Esophagus (tissue), 2 donors: ENCODE measurements around the gene WIPI1. TPM values are rescaled to one million over a fixed set of nuclear protein-coding genes. Genes with fewer than 3 reads are reported as not detected.
"Not testable (repeated sequence)": the region's sequence is repeated elsewhere in the genome, so short reads cannot be mapped to it uniquely, and the experiment has no call there.

ENCODE experiments used
- H3K27ac ChIP-seq, 2 donors: one replicate each; pipeline ENCODE4 v1.5.1; 2013; ENCODE audit warnings: low read depth in 2 of 2, mild to moderate bottlenecking in 2 of 2, inconsistent platforms in 1 of 2, low read length in 1 of 2, moderate library complexity in 1 of 2
- H3K27me3 ChIP-seq, 2 donors: one replicate each; pipeline ENCODE4 v1.6.1; 2013; ENCODE audit warnings: low read length in 2 of 2, control low read depth in 1 of 2, mild to moderate bottlenecking in 1 of 2; ENCODE audit not compliant: insufficient read depth in 2 of 2, control insufficient read depth in 1 of 2
- H3K36me3 ChIP-seq, 2 donors: one replicate each; pipeline ENCODE4 v1.6.1; 2013; ENCODE audit warnings: low read length in 1 of 2; ENCODE audit not compliant: control insufficient read depth in 2 of 2, insufficient read depth in 2 of 2
- H3K4me1 ChIP-seq, 2 donors: one replicate each; pipeline ENCODE4 v1.6.1; 2013; ENCODE audit warnings: low read length in 1 of 2; ENCODE audit not compliant: control insufficient read depth in 2 of 2, insufficient read depth in 2 of 2
- H3K4me3 ChIP-seq, 2 donors: one replicate each; pipeline ENCODE4 v1.5.1; 2013; ENCODE audit warnings: low read length in 2 of 2, mild to moderate bottlenecking in 2 of 2, low read depth in 1 of 2, moderate library complexity in 1 of 2
- H3K9me3 ChIP-seq, 2 donors: one replicate each; pipeline ENCODE4 v1.6.1; 2013; ENCODE audit warnings: mild to moderate bottlenecking in 2 of 2, low read depth in 1 of 2, low read length in 1 of 2, moderate library complexity in 1 of 2; ENCODE audit not compliant: control insufficient read depth in 2 of 2, insufficient read depth in 1 of 2
- WGBS, 2 donors: extraction: QIAGEN DNeasy Blood & Tissue Kit; methylation state at CpG; one replicate each; pipeline ENCODE4 v1.1.7; 2013; 5-methylcytosine and 5-hydroxymethylcytosine counted together
- polyA plus RNA-seq, 2 donors: library from polyadenylated mRNA; stranded (reverse); fragments of 200-250 nt; gene quantifications; one replicate each; pipeline ENCODE4 v1.2.3, GENCODE V29; 2013
- donor health status: healthy with polysubstance abuse.
- donor health status: Bipolar disorder and iron deficiency.

The WIPI1 gene
- polyA plus RNA-seq, 2 donors: 10.8 to 22.4 TPM

GRCh38 chr17:68382582-68383085 lies 74.7 kb downstream of the WIPI1 start:
- H3K36me3 ChIP-seq: no peaks in the 10 kb centered on the region
- H3K9me3 ChIP-seq: no peaks in the 10 kb centered on the region
- H3K27ac ChIP-seq: no peak overlapping the region
- no peaks in the 10 kb centered on the region for H3K4me1 ChIP-seq
- H3K27me3 ChIP-seq: no peaks in the 10 kb centered on the region
- 89 to 91% methylated on average over 3 of the region's 3 CpGs for WGBS, 2 donors
- H3K4me3 ChIP-seq: no peak overlapping the region

- 74 to 78% methylated on average over 15 of the region's 15 CpGs for WGBS, 2 donors
- Histone ChIP-seq H3K36me3 (no peaks in the 10 kb centered on the region), H3K9me3 (no peaks in the 10 kb centered on the region), H3K27ac (no peak overlapping the region), H3K4me3 (no peak overlapping the region), H3K27me3 (no peaks in the 10 kb centered on the region), H3K4me1 (peaks cover 0 to 2% of the 10 kb centered on the region in 2 donors)
These were observed 76.0 kb downstream of the WIPI1 start for GRCh38 chr17:68381076-68381900.

GRCh38 chr17:68379692-68380677 lies 77.3 kb downstream of the WIPI1 start:
- no peak overlapping the region for H3K4me3 ChIP-seq
- peak overlapping the region in 1 of 2 donors; percentile 4 for H3K27ac ChIP-seq
- H3K9me3 ChIP-seq: no peaks in the 10 kb centered on the region
- no peaks in the 10 kb centered on the region for H3K36me3 ChIP-seq
- no peaks in the 10 kb centered on the region for H3K27me3 ChIP-seq
- 88 to 92% methylated on average over 11 of the region's 11 CpGs for WGBS, 2 donors
- peaks cover 0 to 2% of the 10 kb centered on the region in 2 donors for H3K4me1 ChIP-seq

- Histone ChIP-seq H3K4me1 (peaks cover 0 to 2% of the 10 kb centered on the region in 2 donors), H3K36me3 (no peaks in the 10 kb centered on the region), H3K27me3 (no peaks in the 10 kb centered on the region), H3K4me3 (no peak overlapping the region), H3K9me3 (no peaks in the 10 kb centered on the region), H3K27ac (peak overlapping the region; percentile 85)
- WGBS, 2 donors: 83% methylated on average over 3 of the region's 3 CpGs
These were observed 78.2 kb downstream of the WIPI1 start for GRCh38 chr17:68379177-68379510.

- no peaks in the 10 kb centered on the region for H3K36me3 ChIP-seq
- 38 to 46% methylated on average over 21 of the region's 21 CpGs for WGBS, 2 donors
- H3K4me3 ChIP-seq: no peak overlapping the region
- no peaks in the 10 kb centered on the region for H3K9me3 ChIP-seq
- H3K27ac ChIP-seq: peak overlapping the region; percentile 85 to 90
- H3K27me3 ChIP-seq: no peaks in the 10 kb centered on the region
- H3K4me1 ChIP-seq: peaks cover 0 to 2% of the 10 kb centered on the region in 2 donors
These were observed 78.8 kb downstream of the WIPI1 start for GRCh38 chr17:68378268-68379176.

- Histone ChIP-seq H3K27ac (peak overlapping the region; percentile 85 to 90), H3K4me1 (peaks cover 0 to 2% of the 10 kb centered on the region in 2 donors), H3K4me3 (no peak overlapping the region), H3K36me3 (no peaks in the 10 kb centered on the region), H3K27me3 (no peaks in the 10 kb centered on the region), H3K9me3 (no peaks in the 10 kb centered on the region)
- WGBS, 2 donors: 64 to 74% methylated on average over 8 of the region's 8 CpGs
These were observed 79.5 kb downstream of the WIPI1 start for GRCh38 chr17:68377771-68378267.

- not testable (repeated sequence) for H3K4me3 ChIP-seq, H3K9me3 ChIP-seq, H3K27ac ChIP-seq, H3K27me3 ChIP-seq, H3K4me1 ChIP-seq, H3K36me3 ChIP-seq
- WGBS, 2 donors: 94 to 95% methylated on average over 2 of the region's 2 CpGs
These were observed 81.1 kb downstream of the WIPI1 start for GRCh38 chr17:68376178-68376577.

GRCh38 chr17:68375566-68375965 lies 81.7 kb downstream of the WIPI1 start:
- Histone ChIP-seq H3K4me1 (peaks cover 0 to 2% of the 10 kb centered on the region in 2 donors), H3K27ac (no peak overlapping the region), H3K4me3 (no peak overlapping the region), H3K36me3 (no peaks in the 10 kb centered on the region), H3K9me3 (no peaks in the 10 kb centered on the region), H3K27me3 (no peaks in the 10 kb centered on the region)
- 94 to 95% methylated on average over 8 of the region's 8 CpGs for WGBS, 2 donors
